Fibroblast of mammary gland (primary cell): ENCODE measurements around the gene HSD17B8.
A peak's percentile ranks its signal among the peaks of the same experiment; 100 is the strongest.

ENCODE experiments used
- DNase-seq: peaks from one replicate; pipeline ENCODE4 v3.0.0-alpha.2; 2010; ENCODE audit warnings: low read depth
- H3K4me3 ChIP-seq: 2 replicates; pipeline ENCODE4 v1.5.1; 2011; ENCODE audit warnings: low read depth, mild to moderate bottlenecking, low read length, moderate library complexity; ENCODE audit not compliant: control insufficient read depth
- TF ChIP-seq, protein P1 (sequence below): conservative IDR thresholded peaks from 2 replicates; pipeline ENCODE4 v1.5.1; 2011; ENCODE audit warnings: low read depth, low read length, inconsistent platforms; ENCODE audit not compliant: control insufficient read depth, insufficient read depth

Gene HSD17B8

DNA sequence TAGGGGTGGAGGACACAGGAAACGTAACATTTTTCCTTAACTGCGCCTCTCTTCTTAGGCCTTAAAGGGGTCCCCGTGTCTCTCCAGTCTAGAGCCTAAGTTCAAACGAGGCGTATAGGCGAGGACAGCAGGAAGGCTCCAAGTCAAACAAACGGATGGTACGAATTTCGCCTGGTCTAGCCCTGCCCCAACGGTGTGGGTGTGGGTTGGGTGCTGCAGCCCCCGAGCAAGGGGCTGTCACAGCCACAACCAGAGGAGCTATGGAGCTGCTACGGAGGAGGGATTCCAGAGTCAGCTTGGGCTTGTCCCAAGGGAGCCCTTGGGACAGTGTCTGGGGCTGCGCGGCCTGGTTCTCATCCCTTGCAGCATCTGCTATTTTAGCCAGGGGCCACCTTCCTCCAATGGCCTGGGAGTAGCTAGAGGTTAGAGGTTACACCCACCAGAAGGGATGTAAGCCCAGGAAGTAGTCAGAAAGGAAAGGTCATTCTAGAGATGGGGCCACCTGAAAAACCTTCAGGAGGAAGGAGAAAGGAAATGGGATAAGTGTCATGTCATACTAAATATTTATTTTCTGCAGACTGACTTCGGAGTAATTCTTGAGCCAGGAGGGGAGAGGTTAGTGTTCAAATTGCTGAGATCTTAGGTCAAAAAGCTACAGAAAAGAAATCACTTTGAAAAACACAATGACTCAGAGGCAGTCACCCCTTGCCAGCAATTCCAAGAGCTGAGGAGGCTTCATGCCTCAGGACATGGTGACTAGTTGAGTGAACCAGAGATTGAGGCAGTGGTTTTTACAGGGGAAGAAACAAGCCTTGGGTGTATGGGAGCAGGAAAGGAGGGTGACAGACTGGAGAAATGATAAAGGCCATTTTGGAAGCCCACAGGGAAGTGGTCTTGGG is 45.5 kb downstream of the HSD17B8 start:
- TF ChIP-seq, protein P1, sequence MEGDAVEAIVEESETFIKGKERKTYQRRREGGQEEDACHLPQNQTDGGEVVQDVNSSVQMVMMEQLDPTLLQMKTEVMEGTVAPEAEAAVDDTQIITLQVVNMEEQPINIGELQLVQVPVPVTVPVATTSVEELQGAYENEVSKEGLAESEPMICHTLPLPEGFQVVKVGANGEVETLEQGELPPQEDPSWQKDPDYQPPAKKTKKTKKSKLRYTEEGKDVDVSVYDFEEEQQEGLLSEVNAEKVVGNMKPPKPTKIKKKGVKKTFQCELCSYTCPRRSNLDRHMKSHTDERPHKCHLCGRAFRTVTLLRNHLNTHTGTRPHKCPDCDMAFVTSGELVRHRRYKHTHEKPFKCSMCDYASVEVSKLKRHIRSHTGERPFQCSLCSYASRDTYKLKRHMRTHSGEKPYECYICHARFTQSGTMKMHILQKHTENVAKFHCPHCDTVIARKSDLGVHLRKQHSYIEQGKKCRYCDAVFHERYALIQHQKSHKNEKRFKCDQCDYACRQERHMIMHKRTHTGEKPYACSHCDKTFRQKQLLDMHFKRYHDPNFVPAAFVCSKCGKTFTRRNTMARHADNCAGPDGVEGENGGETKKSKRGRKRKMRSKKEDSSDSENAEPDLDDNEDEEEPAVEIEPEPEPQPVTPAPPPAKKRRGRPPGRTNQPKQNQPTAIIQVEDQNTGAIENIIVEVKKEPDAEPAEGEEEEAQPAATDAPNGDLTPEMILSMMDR = no peak
- peak overlapping the region; percentile 71 for H3K4me3 ChIP-seq
- peak; percentile 93 for DNase-seq

- no peak overlapping the region for H3K4me3 ChIP-seq
Observed at GRCh38 chr6:33250731-33251130, 46.3 kb downstream of the HSD17B8 start.

GRCh38 chr6:33251395-33252012 is 47.0 kb downstream of the HSD17B8 start:
- DNase-seq = peak; percentile 40
- TF ChIP-seq, protein P1 = no peak
- H3K4me3 ChIP-seq = no peak overlapping the region

More at GRCh38 chr6:33250731-33251130, 46.3 kb downstream of the HSD17B8 start:
- DNase-seq = no peak
- TF ChIP-seq, protein P1 = no peak

DNA sequence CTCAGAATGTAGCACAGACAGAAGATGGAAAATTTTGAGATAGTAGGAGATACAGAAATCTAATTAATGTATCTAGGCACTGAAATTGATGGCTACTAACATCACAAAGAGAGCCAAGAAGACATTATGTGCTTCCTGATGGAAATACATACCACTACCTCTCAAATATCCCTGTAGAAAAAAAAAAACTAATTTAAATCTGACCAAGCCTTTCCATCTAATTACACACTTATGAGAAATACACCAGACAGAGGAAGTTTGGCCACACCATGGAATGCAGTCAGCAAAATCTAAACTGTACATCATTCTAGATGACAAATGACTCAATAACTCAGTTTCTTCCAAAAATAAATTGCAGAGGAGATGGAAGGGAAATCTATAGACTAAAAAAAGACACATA is 48.3 kb downstream of the HSD17B8 start:
- TF ChIP-seq, protein P1 = no peak
- DNase-seq = peak; percentile 48

DNA sequence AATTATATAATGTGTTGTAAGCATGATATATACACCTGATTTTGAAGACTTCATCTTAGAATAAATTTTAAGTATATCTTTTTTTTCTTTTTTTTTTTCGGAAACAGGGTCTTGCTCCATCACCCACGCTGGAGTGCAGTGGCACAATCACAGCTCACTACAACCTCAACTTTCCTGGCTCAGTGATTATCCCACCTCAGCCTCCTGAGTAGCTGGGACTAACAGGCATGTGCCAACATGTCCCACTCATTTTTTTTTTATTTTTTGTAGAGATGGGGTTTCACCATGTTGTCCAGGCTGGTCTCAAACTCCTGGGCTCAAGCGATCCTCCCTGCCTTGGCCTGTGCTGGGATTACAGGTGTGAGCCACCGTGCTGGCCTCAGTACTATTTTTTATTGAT is 50.1 kb downstream of the HSD17B8 start:
- TF ChIP-seq, protein P1 = no peak
- no peak for DNase-seq
- H3K4me3 ChIP-seq = no peak overlapping the region

More for the DNA sequence above, 48.3 kb downstream of the HSD17B8 start:
- no peak overlapping the region for H3K4me3 ChIP-seq
